SW 1271 (cell line): ENCODE results near the gene PTGES3L.
A peak's percentile ranks its signal among the peaks of the same experiment; 100 is the strongest.
"Not testable (repeated sequence)": the region's sequence is repeated elsewhere in the genome, so short reads cannot be mapped to it uniquely, and the experiment has no call there.

ENCODE experiments used
- DNase-seq, 2 experiments: peaks; one replicate each; lab custom pipeline; 2025; lab: John Stamatoyannopoulos, UW

The PTGES3L gene

GRCh38 chr17:43014020-43014648, 34.3 kb upstream of the PTGES3L start:
- no peak for DNase-seq

- DNase-seq: no peak
Observed at GRCh38 chr17:43013296-43013695, 33.4 kb upstream of the PTGES3L start.

GRCh38 chr17:43011728-43012472, 32.0 kb upstream of the PTGES3L start:
- no peak for DNase-seq

- DNase-seq: no peak
Observed at GRCh38 chr17:43010667-43011308, 30.9 kb upstream of the PTGES3L start.

GRCh38 chr17:43006639-43007551, 27.0 kb upstream of the PTGES3L start, which contains the start of gene IFI35:
Gene IFI35, plus strand, starts transcription at chr17:43006784. Its CDS starts 164 bp downstream, at chr17:43006948.
- DNase-seq: peak; percentile 52 to 78

GRCh38 chr17:43003542-43004172, 23.8 kb upstream of the PTGES3L start:
- peak; percentile 47 to 74 for DNase-seq

- DNase-seq: not testable (repeated sequence)
Observed at GRCh38 chr17:43000894-43001293, 21.0 kb upstream of the PTGES3L start.

GRCh38 chr17:42999003-42999525, 19.2 kb upstream of the PTGES3L start:
- DNase-seq: no peak

GRCh38 chr17:42997984-42998938, 18.4 kb upstream of the PTGES3L start, which contains the start of gene RPL27:
Gene RPL27, plus strand, starts transcription at chr17:42998419. Its CDS starts 332 bp downstream, at chr17:42998751.
- DNase-seq: peak; percentile 98 to 100

- no peak for DNase-seq
Observed at GRCh38 chr17:42997390-42997983, 17.6 kb upstream of the PTGES3L start.

- DNase-seq: not testable (repeated sequence)
Observed at GRCh38 chr17:42993913-42994312, 14.0 kb upstream of the PTGES3L start.

GRCh38 chr17:42992872-42993271, 13.0 kb upstream of the PTGES3L start:
- no peak for DNase-seq

- no peak for DNase-seq
Observed at GRCh38 chr17:42991471-42991870, 11.6 kb upstream of the PTGES3L start.

GRCh38 chr17:42989726-42990652, 10.1 kb upstream of the PTGES3L start:
- peak in 1 of 2 experiments; percentile 22 for DNase-seq

- DNase-seq: no peak
Observed at GRCh38 chr17:42989141-42989540, 9.3 kb upstream of the PTGES3L start.

- DNase-seq: no peak
Observed at GRCh38 chr17:42985225-42985624, 5.3 kb upstream of the PTGES3L start.

- DNase-seq: no peak
Observed at GRCh38 chr17:42982266-42982665, 2.4 kb upstream of the PTGES3L start.

GRCh38 chr17:42980766-42981397, 1.0 kb upstream of the PTGES3L start:
- peak; percentile 25 to 41 for DNase-seq
